NOMO-1 (cell line): Measurements from ENCODE around the gene KIAA0319L.
"Not testable (repeated sequence)": the region's sequence is repeated elsewhere in the genome, so short reads cannot be mapped to it uniquely, and the experiment has no call there.

ENCODE experiments used
- DNase-seq, 2 experiments: peaks; one replicate each; lab custom pipeline; 2025; ENCODE audit not compliant: unreplicated experiment in 2 of 2; lab: John Stamatoyannopoulos, UW

The KIAA0319L gene

DNA sequence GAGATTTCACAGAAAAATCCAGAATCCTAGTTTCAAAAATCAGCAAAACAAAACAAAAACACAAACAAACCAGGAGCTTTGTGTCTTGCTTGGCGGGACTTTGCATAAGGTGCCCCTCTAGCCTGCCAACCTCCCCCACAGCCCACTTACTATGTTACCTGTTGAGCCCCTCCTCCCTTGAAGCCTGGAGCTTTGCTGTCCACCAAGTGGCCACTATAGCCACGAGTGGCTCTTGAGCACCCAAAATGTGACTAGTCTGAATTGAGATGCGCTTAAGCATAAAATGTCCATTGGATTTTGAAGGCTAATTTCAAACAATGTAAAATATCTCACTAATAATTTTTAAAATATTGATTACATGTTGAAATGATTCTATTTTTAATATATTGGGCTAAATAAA is 28.1 kb upstream of the KIAA0319L start:
- no peak for DNase-seq

- DNase-seq, result not testable (repeated sequence)
Observed at GRCh38 chr1:35581621-35582020, 24.4 kb upstream of the KIAA0319L start.

- DNase-seq, result no peak
Observed at GRCh38 chr1:35580949-35581388, 23.8 kb upstream of the KIAA0319L start.

DNA sequence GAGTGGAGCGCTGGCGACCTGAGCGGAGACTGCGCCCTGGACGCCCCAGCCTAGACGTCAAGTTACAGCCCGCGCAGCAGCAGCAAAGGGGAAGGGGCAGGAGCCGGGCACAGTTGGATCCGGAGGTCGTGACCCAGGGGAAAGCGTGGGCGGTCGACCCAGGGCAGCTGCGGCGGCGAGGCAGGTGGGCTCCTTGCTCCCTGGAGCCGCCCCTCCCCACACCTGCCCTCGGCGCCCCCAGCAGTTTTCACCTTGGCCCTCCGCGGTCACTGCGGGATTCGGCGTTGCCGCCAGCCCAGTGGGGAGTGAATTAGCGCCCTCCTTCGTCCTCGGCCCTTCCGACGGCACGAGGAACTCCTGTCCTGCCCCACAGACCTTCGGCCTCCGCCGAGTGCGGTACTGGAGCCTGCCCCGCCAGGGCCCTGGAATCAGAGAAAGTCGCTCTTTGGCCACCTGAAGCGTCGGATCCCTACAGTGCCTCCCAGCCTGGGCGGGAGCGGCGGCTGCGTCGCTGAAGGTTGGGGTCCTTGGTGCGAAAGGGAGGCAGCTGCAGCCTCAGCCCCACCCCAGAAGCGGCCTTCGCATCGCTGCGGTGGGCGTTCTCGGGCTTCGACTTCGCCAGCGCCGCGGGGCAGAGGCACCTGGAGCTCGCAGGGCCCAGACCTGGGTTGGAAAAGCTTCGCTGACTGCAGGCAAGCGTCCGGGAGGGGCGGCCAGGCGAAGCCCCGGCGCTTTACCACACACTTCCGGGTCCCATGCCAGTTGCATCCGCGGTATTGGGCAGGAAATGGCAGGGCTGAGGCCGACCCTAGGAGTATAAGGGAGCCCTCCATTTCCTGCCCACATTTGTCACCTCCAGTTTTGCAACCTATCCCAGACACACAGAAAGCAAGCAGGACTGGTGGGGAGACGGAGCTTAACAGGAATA is 20.1 kb upstream of the KIAA0319L start:
- DNase-seq, result peak; percentile 69 to 80

DNA sequence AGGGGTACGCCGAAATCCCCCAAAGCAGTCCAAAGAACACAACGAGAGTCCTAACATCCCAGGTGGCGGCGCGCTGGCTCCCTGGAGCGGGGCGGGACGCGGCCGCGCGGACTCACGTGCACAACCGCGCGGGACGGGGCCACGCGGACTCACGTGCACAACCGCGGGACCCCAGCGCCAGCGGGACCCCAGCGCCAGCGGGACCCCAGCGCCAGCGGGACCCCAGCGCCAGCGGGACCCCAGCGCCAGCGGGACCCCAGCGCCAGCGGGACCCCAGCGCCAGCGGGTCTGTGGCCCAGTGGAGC is 19.5 kb upstream of the KIAA0319L start:
- not testable (repeated sequence) for DNase-seq

DNA sequence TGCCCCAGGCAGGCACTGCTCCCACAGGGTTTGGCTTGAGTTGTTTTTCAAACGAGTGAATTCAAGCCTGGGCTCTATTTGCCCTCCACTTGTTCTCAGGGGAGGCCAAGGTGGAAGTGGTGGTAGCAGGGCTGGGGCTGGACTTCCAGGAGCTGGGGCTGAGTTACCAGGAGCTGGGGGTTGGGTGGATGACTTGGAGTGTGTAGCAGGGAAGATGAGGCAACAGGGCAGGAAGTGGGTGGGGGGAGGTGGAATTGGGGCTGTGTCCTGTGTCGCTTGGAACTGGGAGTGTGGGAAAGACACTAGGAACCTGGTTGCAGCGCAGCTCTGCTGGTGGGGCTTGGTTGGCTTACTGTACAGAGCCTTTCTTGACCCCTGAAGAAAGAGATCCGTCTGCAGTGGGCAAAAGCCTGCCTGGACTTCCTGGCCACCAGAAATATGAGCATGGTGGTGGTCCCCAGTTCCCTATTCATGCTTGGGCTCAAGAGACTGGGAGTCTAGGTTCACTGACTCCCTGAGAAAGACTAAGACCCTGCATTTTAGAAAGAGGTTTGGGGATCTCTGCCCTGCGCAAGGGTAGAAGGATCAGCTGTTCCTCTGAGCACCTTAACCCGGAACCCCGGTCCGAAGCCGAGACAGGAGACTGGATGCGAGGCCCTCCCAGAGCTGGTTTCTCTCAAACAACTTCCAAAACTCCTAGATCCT is 19.0 kb upstream of the KIAA0319L start:
- no peak for DNase-seq

DNA sequence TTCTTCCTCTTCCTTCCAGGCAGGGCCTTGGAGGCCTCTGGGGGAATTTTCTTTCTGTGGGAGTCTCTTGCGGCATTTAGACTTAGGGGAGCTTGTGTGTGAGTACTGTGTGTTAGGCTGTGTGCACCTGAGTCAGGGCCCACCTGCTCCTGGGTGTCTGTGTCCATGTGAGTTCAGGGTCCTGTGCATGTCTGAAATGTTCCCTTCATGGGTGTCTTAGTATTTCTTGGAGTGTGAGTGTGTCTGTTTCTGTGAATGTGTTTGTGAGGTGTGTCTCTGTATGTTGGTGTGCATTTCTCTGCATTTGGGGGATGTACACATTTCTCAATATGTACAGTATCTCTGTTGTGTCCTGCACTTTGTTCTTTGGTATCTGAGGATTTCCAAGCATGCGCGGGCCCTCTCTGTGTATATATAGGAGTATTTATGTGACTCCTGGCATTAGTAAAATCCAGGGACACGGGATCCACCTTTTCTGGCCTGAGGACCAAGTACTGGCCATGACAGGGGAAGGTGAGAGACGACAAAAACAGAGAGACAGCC is 18.3 kb upstream of the KIAA0319L start:
- no peak for DNase-seq

DNA sequence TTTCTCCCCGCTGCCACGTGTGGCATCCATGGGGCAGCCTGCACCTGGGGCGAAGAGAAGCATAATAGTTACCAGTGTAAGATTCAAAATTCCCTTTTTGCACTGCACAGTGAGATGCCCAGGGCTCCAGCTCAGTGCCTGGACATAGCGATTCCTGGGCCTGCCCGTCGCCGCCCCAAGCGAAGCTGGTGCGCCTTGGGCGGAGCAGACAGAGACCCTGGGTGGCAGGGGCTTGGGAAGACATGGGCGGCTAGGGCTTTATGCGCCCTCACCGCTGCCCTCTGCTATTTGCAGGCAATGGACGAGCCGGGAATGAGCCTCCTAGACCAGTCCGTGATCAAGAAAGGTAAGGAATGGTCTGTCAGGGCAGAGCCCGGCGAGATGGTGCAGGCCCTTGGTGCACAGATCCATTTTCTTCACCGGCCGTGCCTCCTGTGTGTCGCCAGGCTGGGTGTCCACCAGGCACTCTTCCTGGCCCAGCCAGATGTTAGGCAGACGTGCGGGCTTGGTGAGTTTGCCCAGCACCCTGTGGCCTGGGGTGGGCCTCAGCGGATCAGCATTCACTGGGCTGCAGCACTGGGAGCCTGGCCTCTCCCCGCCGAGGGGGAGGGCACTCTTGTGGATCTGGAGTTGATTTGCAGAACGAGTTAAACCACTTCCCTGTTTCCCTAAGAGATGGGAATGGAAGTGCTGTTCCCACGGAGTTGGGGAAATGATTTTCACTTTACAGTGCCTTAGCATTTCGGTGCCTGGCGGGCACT is 17.6 kb upstream of the KIAA0319L start:
- DNase-seq, result no peak

- no peak for DNase-seq
Observed at GRCh38 chr1:35574125-35574654, 17.0 kb upstream of the KIAA0319L start.

GRCh38 chr1:35573198-35574124 is 16.3 kb upstream of the KIAA0319L start, which contains the start of gene TFAP2E:
TSS of gene TFAP2E (plus strand) at chr1:35573314. CDS start at chr1:35573578, 264 bp downstream.
- DNase-seq, result no peak

- DNase-seq, result no peak
Observed at GRCh38 chr1:35572296-35572695, 15.1 kb upstream of the KIAA0319L start.

GRCh38 chr1:35571263-35571662 is 14.1 kb upstream of the KIAA0319L start:
- no peak for DNase-seq

DNA sequence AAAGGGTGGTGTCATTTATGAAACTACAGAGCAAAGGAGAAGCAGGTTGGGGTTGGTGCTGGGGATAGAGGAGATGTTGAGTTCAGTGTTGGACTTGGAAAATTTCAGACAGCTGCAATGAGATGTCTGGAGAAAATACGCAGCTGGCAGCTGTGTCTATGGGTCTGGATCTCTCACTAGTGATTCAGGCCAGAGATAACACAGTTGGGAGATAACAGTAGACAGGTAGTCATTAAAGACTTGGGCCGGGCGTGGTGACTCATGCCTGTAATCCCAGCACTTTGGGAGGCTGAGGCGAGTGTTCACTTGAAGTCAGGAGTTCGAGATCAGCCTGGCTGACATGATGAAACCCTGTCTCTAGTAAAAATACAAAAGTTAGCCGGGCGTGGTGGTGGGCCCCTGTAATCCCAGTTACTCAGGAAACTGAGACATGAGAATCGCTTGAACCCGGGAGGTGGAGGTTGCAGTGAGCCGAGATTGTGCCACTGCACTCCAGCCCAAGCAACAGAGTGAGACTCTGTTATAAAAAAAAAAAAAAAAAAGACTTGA is 13.5 kb upstream of the KIAA0319L start:
- DNase-seq, result no peak

GRCh38 chr1:35569936-35570335 is 12.7 kb upstream of the KIAA0319L start:
- no peak for DNase-seq

GRCh38 chr1:35568975-35569395 is 11.8 kb upstream of the KIAA0319L start:
- DNase-seq, result peak; percentile 40 to 57

DNA sequence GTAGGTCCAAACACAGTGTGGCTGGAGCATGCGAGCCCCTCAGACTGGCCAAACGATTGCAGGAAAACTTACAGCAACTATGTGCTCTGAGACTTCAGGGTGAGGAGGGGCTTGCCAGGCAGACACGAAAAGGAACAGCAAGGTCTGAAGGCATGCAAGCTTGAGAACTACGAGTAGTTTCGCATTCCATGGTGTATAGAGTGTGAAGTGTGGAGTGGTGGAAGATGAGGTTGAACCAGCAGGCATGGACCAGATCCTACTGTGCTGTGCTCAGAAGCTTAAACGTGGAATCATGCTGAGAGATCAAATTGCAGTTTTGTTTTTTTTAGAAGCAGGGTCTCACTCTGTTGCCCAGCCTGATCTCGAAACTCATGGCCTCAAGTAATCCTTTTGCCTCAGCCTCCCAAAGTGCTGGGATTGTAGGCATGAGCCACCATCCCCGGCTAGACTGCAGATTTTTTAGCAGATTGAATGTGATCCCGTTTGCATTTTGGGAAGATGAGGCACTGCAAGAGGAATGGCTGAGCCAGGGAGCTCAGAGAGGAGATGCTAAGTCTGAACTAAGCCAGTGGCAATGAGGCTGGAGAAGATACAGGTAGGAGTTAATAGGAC is 10.8 kb upstream of the KIAA0319L start:
- DNase-seq, result no peak

- DNase-seq, result no peak
Observed at GRCh38 chr1:35565742-35566133, 8.5 kb upstream of the KIAA0319L start.

GRCh38 chr1:35564884-35565741 is 7.9 kb upstream of the KIAA0319L start:
- DNase-seq, result no peak
